Breast epithelium (tissue), 4 donors: ENCODE measurements around the gene DCAF17. TPM values are rescaled to one million over a fixed set of nuclear protein-coding genes. Genes with fewer than 3 reads are reported as not detected.
A peak's percentile ranks its signal among the peaks of the same experiment; 100 is the strongest.

Source experiments
- DNase-seq, 2 donors: peaks; one replicate each; pipeline ENCODE4 v3.0.0-alpha.2; 2019; ENCODE audit warnings: low spot score in 2 of 2
- H3K27ac ChIP-seq, 2 donors: fragments of 200-600 bp; sonication (generic) in 1 of 2; one replicate each; pipeline ENCODE4 v1.5.1; 2016 to 2019; ENCODE audit warnings: mild to moderate bottlenecking in 1 of 2
- H3K27me3 ChIP-seq, 2 donors: fragments of 200-600 bp; sonication (generic) in 1 of 2; one replicate each; pipeline versions ENCODE4 v1.5.1 to v1.6.0; 2017 to 2019; ENCODE audit warnings: control low read depth in 1 of 2, mild to moderate bottlenecking in 1 of 2
- H3K36me3 ChIP-seq: fragments of 200-600 bp; one replicate; pipeline ENCODE4 v1.5.1; 2019
- H3K4me1 ChIP-seq, 2 donors: fragments of 200-600 bp; sonication (generic); one replicate each; pipeline ENCODE4 v1.5.1; 2016 to 2019; ENCODE audit warnings: control low read depth in 1 of 2
- H3K4me3 ChIP-seq, 3 donors: fragments of 200-600 bp; sonication (generic); 1 replicate in 2 of 3; 2 replicates in 1 of 3; pipeline ENCODE4 v1.5.1; 2016 to 2019; ENCODE audit warnings: mild to moderate bottlenecking in 3 of 3, moderate library complexity in 2 of 3
- H3K9me3 ChIP-seq, 2 donors: fragments of 200-600 bp; sonication (generic) in 1 of 2; one replicate each; pipeline ENCODE4 v1.5.1; 2016 to 2019; ENCODE audit warnings: control low read depth in 1 of 2
- CTCF ChIP-seq, 3 donors: fragments of 450-650 bp; IDR thresholded peaks; one replicate each; pipeline ENCODE4 v1.5.1; 2016 to 2017; ENCODE audit warnings: antibody characterized with exemption in 3 of 3, mild to moderate bottlenecking in 3 of 3, moderate library complexity in 3 of 3
- POLR2A ChIP-seq: fragments of 450-650 bp; IDR thresholded peaks from one replicate; pipeline ENCODE4 v1.6.1; 2016; ENCODE audit warnings: antibody characterized with exemption, mild to moderate bottlenecking, moderate library complexity
- POLR2AphosphoS5 ChIP-seq, 3 donors: sonication (generic); formaldehyde crosslinking; IDR thresholded peaks; one replicate each; pipeline ENCODE4 v1.6.1; 2017; ENCODE audit warnings: antibody characterized with exemption in 3 of 3
- intact Hi-C: fragments of 100-400 bp; cut with DNase I; formaldehyde crosslinking; loops from one replicate; pipeline ENCODE4 v1.15.1; 2023; ENCODE audit warnings: low total_unique reads
- total RNA-seq, 3 donors: library from RNA; depleted of rRNA; stranded (reverse); fragments of >200 nt; gene quantifications; one replicate each; pipeline ENCODE4 v1.1.0, GENCODE V29; 2016

Gene DCAF17
- total RNA-seq, result 10 to 100 TPM; 13.3 to 30.6 (median 24.6) TPM

- peaks cover 0 to 3% of the 10 kb centered on the region in 2 donors for H3K4me1 ChIP-seq
- peak; percentile 63 to 70 (median 65) for TF ChIP-seq POLR2AphosphoS5 (IDR thresholded peaks at IDR 0.05)
- TF ChIP-seq POLR2A, result no peak
- no peaks in the 10 kb centered on the region for H3K36me3 ChIP-seq
- peak; percentile 91 to 93 for DNase-seq
- no peaks in the 10 kb centered on the region for H3K27me3 ChIP-seq
- H3K4me3 ChIP-seq, result peak within 1 kb of the TSS; percentile 71 to 90 (median 81)
- peak within 1 kb of the TSS; percentile 95 to 98 for H3K27ac ChIP-seq
- H3K9me3 ChIP-seq, result no peaks in the 10 kb centered on the region
- intact Hi-C loops, result no loop called here
These were observed at the start of gene DCAF17 for GRCh38 chr2:171434013-171434989. Gene DCAF17 (plus strand): TSS chr2:171434226. CDS start chr2:171434578, 352 bp downstream.

- TF ChIP-seq POLR2A, result no peak
- TF ChIP-seq CTCF (IDR thresholded peaks at IDR 0.05), result no peak
- TF ChIP-seq POLR2AphosphoS5 (IDR thresholded peaks at IDR 0.05), result no peak
- Histone ChIP-seq H3K27me3 (no peaks in the 10 kb centered on the region), H3K4me3 (no peak overlapping the region), H3K27ac (no peak overlapping the region), H3K4me1 (no peaks in the 10 kb centered on the region), H3K36me3 (no peaks in the 10 kb centered on the region), H3K9me3 (no peaks in the 10 kb centered on the region)
- DNase-seq, result no peak
- intact Hi-C loops, result no loop called here
These were observed 47.4 kb upstream of the DCAF17 start for GRCh38 chr2:171386627-171387026.

GRCh38 chr2:171387052-171387451 lies 47.0 kb upstream of the DCAF17 start:
- intact Hi-C loops, result no loop called here
- Histone ChIP-seq H3K4me3 (no peak overlapping the region), H3K27ac (no peak overlapping the region), H3K4me1 (no peaks in the 10 kb centered on the region), H3K27me3 (no peaks in the 10 kb centered on the region), H3K9me3 (no peaks in the 10 kb centered on the region), H3K36me3 (no peaks in the 10 kb centered on the region)
- TF ChIP-seq CTCF (IDR thresholded peaks at IDR 0.05) (no peak), POLR2AphosphoS5 (IDR thresholded peaks at IDR 0.05) (no peak), POLR2A (no peak)
- DNase-seq, result no peak

- Histone ChIP-seq H3K4me1 (no peaks in the 10 kb centered on the region), H3K9me3 (no peaks in the 10 kb centered on the region), H3K27ac (no peak overlapping the region), H3K36me3 (no peaks in the 10 kb centered on the region), H3K4me3 (no peak overlapping the region), H3K27me3 (no peaks in the 10 kb centered on the region)
- no peak for TF ChIP-seq CTCF (IDR thresholded peaks at IDR 0.05)
- TF ChIP-seq POLR2A, result no peak
- no peak for TF ChIP-seq POLR2AphosphoS5 (IDR thresholded peaks at IDR 0.05)
- intact Hi-C loops, result no loop called here
- DNase-seq, result no peak
These were observed 44.7 kb upstream of the DCAF17 start for GRCh38 chr2:171389325-171389724.

- no peaks in the 10 kb centered on the region for H3K4me1 ChIP-seq
- intact Hi-C loops, result no loop called here
These were observed 44.2 kb upstream of the DCAF17 start for GRCh38 chr2:171389780-171390179.

More at GRCh38 chr2:171389780-171390179, 44.2 kb upstream of the DCAF17 start:
- Histone ChIP-seq H3K36me3 (no peaks in the 10 kb centered on the region), H3K9me3 (no peaks in the 10 kb centered on the region), H3K27ac (no peak overlapping the region), H3K27me3 (no peaks in the 10 kb centered on the region), H3K4me3 (no peak overlapping the region)
- TF ChIP-seq POLR2AphosphoS5 (IDR thresholded peaks at IDR 0.05), result no peak
- no peak for TF ChIP-seq CTCF (IDR thresholded peaks at IDR 0.05)
- no peak for TF ChIP-seq POLR2A
- no peak for DNase-seq
